Suprapubic skin (tissue), 4 donors: Measurements from ENCODE around the gene PCDHB4.

Experiments used
- CTCF ChIP-seq, 2 donors: fragments of 200-600 bp in 1 of 2; fragments of 450-650 bp in 1 of 2; sonication (generic) in 1 of 2; IDR thresholded peaks; one replicate each; pipeline ENCODE4 v1.5.1; 2016 to 2019; ENCODE audit warnings: antibody characterized with exemption in 2 of 2, mild to moderate bottlenecking in 1 of 2, moderate library complexity in 1 of 2
- EP300 ChIP-seq: sonication (generic); formaldehyde crosslinking; IDR thresholded peaks from one replicate; pipeline ENCODE4 v1.6.1; 2017; ENCODE audit warnings: antibody characterized with exemption
- POLR2A ChIP-seq, 2 donors: fragments of 450-650 bp; IDR thresholded peaks; one replicate each; pipeline ENCODE4 v1.6.1; 2017; ENCODE audit warnings: antibody characterized with exemption in 2 of 2, mild to moderate bottlenecking in 2 of 2, moderate library complexity in 2 of 2
- POLR2AphosphoS5 ChIP-seq, 3 donors: sonication (generic); formaldehyde crosslinking; IDR thresholded peaks; one replicate each; pipeline ENCODE4 v1.6.1; 2017; ENCODE audit warnings: antibody characterized with exemption in 3 of 3

GRCh38 chr5:141135030-141135717 is 13.6 kb downstream of the PCDHB4 start, which contains the start of gene PCDHB5:
- TF ChIP-seq POLR2A (IDR thresholded peaks at IDR 0.05) (no peak), POLR2AphosphoS5 (IDR thresholded peaks at IDR 0.05) (no peak), CTCF (IDR thresholded peaks at IDR 0.05) (no peak), EP300 (no peak)
